B cell (primary cell): ENCODE results near the gene SLC15A5.

Experiments used
- CTCF ChIP-seq: fragments of 200-600 bp; IDR thresholded peaks from one replicate; pipeline ENCODE4 v1.8.0; 2022; ENCODE audit warnings: antibody characterized with exemption, mild to moderate bottlenecking
- EZH2 ChIP-seq: IDR thresholded peaks from 2 replicates; pipeline ENCODE4 v1.6.1; 2012; ENCODE audit warnings: borderline replicate concordance, low read depth, mild to moderate bottlenecking, moderate library complexity, low read length; ENCODE audit not compliant: insufficient read depth, poor library complexity, severe bottlenecking

GRCh38 chr12:16165506-16165905 is 112.0 kb downstream of the SLC15A5 start:
- TF ChIP-seq CTCF (no peak), EZH2 (no peak)
